Lower leg skin (tissue), 3 donors: ENCODE results near the gene CTBP1.

ENCODE experiments used
- POLR2A ChIP-seq, 2 donors: fragments of 450-650 bp; IDR thresholded peaks; one replicate each; pipeline ENCODE4 v1.6.1; 2016 to 2017; ENCODE audit warnings: antibody characterized with exemption in 2 of 2, mild to moderate bottlenecking in 1 of 2, moderate library complexity in 1 of 2
- TF ChIP-seq, protein P1 (sequence below), 3 donors: fragments of 450-650 bp; IDR thresholded peaks; one replicate each; pipeline ENCODE4 v1.5.1; 2016; ENCODE audit warnings: antibody characterized with exemption in 3 of 3, mild to moderate bottlenecking in 3 of 3, moderate library complexity in 2 of 3

DNA sequence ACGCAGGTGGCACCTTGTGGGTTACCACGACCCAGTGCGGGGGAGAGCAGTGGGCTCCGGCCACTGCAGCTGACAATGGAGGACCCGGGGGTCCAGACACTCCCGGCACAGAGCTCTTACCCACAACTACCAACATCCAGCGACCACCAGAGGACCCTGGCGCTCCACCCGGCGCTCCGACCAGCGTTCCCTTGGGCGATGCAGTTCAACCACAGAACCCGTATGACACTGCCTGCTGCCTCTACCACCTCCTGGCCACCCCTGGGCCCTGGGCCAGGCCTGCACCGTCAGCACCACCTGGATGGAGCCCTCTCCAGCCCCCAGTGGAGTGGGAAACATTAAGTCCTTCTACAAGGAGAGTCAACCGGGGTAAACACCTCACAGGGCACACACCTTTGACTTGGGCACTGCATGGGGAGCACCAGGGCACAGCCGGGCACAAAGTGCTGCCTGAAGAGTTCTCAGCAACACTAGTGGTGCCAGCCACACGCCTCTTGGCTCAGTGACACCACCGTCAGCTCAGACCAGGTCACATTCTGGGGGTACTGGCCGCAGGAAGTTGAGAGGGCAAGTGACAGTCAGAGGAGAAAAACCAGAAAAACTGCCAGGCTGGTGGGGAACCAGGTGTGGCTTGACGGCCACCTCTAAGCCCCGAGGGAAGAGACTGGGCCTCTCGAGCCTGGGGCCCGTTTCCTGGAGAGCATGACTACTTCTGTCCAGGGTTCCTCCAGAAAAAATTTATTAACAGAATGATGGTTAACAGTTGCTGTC, 2.6 kb downstream of the CTBP1 start:
- no peak for TF ChIP-seq POLR2A (IDR thresholded peaks at IDR 0.05)
- TF ChIP-seq, protein P1, sequence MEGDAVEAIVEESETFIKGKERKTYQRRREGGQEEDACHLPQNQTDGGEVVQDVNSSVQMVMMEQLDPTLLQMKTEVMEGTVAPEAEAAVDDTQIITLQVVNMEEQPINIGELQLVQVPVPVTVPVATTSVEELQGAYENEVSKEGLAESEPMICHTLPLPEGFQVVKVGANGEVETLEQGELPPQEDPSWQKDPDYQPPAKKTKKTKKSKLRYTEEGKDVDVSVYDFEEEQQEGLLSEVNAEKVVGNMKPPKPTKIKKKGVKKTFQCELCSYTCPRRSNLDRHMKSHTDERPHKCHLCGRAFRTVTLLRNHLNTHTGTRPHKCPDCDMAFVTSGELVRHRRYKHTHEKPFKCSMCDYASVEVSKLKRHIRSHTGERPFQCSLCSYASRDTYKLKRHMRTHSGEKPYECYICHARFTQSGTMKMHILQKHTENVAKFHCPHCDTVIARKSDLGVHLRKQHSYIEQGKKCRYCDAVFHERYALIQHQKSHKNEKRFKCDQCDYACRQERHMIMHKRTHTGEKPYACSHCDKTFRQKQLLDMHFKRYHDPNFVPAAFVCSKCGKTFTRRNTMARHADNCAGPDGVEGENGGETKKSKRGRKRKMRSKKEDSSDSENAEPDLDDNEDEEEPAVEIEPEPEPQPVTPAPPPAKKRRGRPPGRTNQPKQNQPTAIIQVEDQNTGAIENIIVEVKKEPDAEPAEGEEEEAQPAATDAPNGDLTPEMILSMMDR (IDR thresholded peaks at IDR 0.05): no peak
